Activated T-cell treated with anti-CD3 and anti-CD28 coated beads, Interleukin-2, amount 50 U/mL, for 72 hours (primary cell): ENCODE data around the gene KNOP1. TPM values are rescaled to one million over a fixed set of nuclear protein-coding genes. Genes with fewer than 3 reads are reported as not detected.

ENCODE experiments used
- total RNA-seq, 2 donors: library from RNA; stranded (reverse); gene quantifications; one replicate each; pipeline ENCODE4 v1.2.3, GENCODE V29; 2022

Gene KNOP1
- total RNA-seq, 2 donors from 2014 or later = 14.6 to 14.9 TPM

Other genes with a start within 250 kb of the KNOP1 start
- gene GDE1, start 196.1 kb downstream of the KNOP1 start, total RNA-seq = 10 to 100 TPM; 26.3 TPM
- gene CCP110, start 194.3 kb downstream of the KNOP1 start, total RNA-seq = 10 to 100 TPM; 22.9 to 30.2 TPM
- gene VPS35L, start 162.5 kb downstream of the KNOP1 start, total RNA-seq = 10 to 100 TPM; 46.5 to 57.8 TPM
- gene IQCK, start within 50 bp of the KNOP1 start, total RNA-seq = 1 to 10 TPM; 3.7 to 3.8 TPM
- under 1 TPM in 1 of 2 donors, not detected in 1; 0.17 TPM for gene GPRC5B, start 166.6 kb upstream of the KNOP1 start, total RNA-seq